ENCODE results near the gene SNRPD2. TPM values are rescaled to one million over a fixed set of nuclear protein-coding genes. Genes with fewer than 3 reads are reported as not detected.
"Not testable (repeated sequence)": the region's sequence is repeated elsewhere in the genome, so short reads cannot be mapped to it uniquely, and the experiment has no call there.

SNRPD2 gene
- total and polyA plus RNA-seq, 12 donors = 179 to 473 (median 323) TPM

GRCh38 chr19:45730368-45731288, 38.9 kb upstream of the SNRPD2 start, which contains the start of gene FBXO46:
Gene FBXO46, minus strand, starts transcription at chr19:45730896. Its CDS starts 17,401 bp downstream, at chr19:45713495.
- peak within 1 kb of the TSS in 3 of 4 donors; percentile 58 to 92 (median 76) for H3K4me3 ChIP-seq
- H3K27ac ChIP-seq = peak within 1 kb of the TSS in 3 of 5 donors; percentile 44 to 69 (median 50)
- H3K4me1 ChIP-seq (replicated peaks in 1 of 2) = peaks cover 4 to 22% of the 10 kb centered on the region in 2 donors
- TF ChIP-seq POLR2A (IDR thresholded peaks at IDR 0.05) (peak in 1 of 2 donors; percentile 72), CTCF (IDR thresholded peaks at IDR 0.05) (no peak)
- peak; percentile 95 to 99 (median 98) for DNase-seq
- H3K27me3 ChIP-seq = no peaks in the 10 kb centered on the region
- no peaks in the 10 kb centered on the region for H3K36me3 ChIP-seq (replicated peaks in 1 of 2)
- H3K9me3 ChIP-seq (replicated peaks in 1 of 3) = no peaks in the 10 kb centered on the region
- intact Hi-C loops (cut with DNase I) = no loop called here
- WGBS, 4 donors = 0 to 1% (median 1%) methylated on average over 31 to 48 of the region's 48 CpGs

GRCh38 chr19:45729800-45730290, 38.1 kb upstream of the SNRPD2 start:
- intact Hi-C loops (cut with DNase I) = no loop called here
- Histone ChIP-seq H3K9me3 (replicated peaks in 1 of 3) (no peaks in the 10 kb centered on the region), H3K4me3 (peak overlapping the region in 3 of 4 donors; percentile 58 to 92 (median 76)), H3K36me3 (replicated peaks in 1 of 2) (no peaks in the 10 kb centered on the region), H3K4me1 (replicated peaks in 1 of 2) (peaks cover 4 to 22% of the 10 kb centered on the region in 2 donors), H3K27me3 (no peaks in the 10 kb centered on the region), H3K27ac (peak overlapping the region in 1 of 5 donors; percentile 69)
- no peak for DNase-seq
- WGBS, 4 donors = 9 to 24% (median 12%) methylated on average over 9 to 10 of the region's 10 CpGs
- TF ChIP-seq CTCF (IDR thresholded peaks at IDR 0.05) = no peak
- no peak for TF ChIP-seq POLR2A (IDR thresholded peaks at IDR 0.05)

GRCh38 chr19:45728683-45729082, 36.9 kb upstream of the SNRPD2 start:
- 94 to 97% (median 95%) methylated on average over 18 of the region's 18 CpGs for WGBS, 4 donors

GRCh38 chr19:45720065-45720464, 28.3 kb upstream of the SNRPD2 start:
- H3K36me3 ChIP-seq (replicated peaks in 1 of 2); intact Hi-C loops (cut with DNase I); H3K4me3 ChIP-seq; DNase-seq; H3K9me3 ChIP-seq (replicated peaks in 1 of 3); H3K27me3 ChIP-seq; H3K27ac ChIP-seq: not testable (repeated sequence)
- H3K4me1 ChIP-seq (replicated peaks in 1 of 2) = peaks cover 15 to 16% of the 10 kb centered on the region in 2 donors
- WGBS, 4 donors = 92 to 98% (median 97%) methylated on average over 11 of the region's 11 CpGs

More at GRCh38 chr19:45728683-45729082, 36.9 kb upstream of the SNRPD2 start:
- H3K36me3 ChIP-seq (replicated peaks in 1 of 2); intact Hi-C loops (cut with DNase I); H3K4me3 ChIP-seq; H3K27ac ChIP-seq; H3K27me3 ChIP-seq; H3K9me3 ChIP-seq (replicated peaks in 1 of 3); DNase-seq: not testable (repeated sequence)
- peaks cover 4 to 22% of the 10 kb centered on the region in 2 donors for H3K4me1 ChIP-seq (replicated peaks in 1 of 2)

- Histone ChIP-seq H3K9me3 (replicated peaks in 1 of 3) (no peaks in the 10 kb centered on the region), H3K36me3 (replicated peaks in 1 of 2) (no peaks in the 10 kb centered on the region), H3K27me3 (no peaks in the 10 kb centered on the region), H3K27ac (peak overlapping the region; percentile 78 to 95 (median 88)), H3K4me3 (peak overlapping the region in 2 of 4 donors; percentile 57 to 65), H3K4me1 (replicated peaks in 1 of 2) (peaks cover 15 to 16% of the 10 kb centered on the region in 2 donors)
- peak in 1 of 2 donors; percentile 7 for TF ChIP-seq POLR2A (IDR thresholded peaks at IDR 0.05)
- no peak for TF ChIP-seq CTCF (IDR thresholded peaks at IDR 0.05)
- WGBS, 4 donors = 43 to 65% (median 55%) methylated on average over 9 to 12 of the region's 12 CpGs
- intact Hi-C loops (cut with DNase I) = no loop called here
- DNase-seq = peak in 6 of 7 donors; percentile 50 to 75 (median 70)
Observed at GRCh38 chr19:45717983-45718650, 26.4 kb upstream of the SNRPD2 start.
